BLaER1 (cell line): ENCODE results near the gene THOP1.

Experiments
- H3K27ac ChIP-seq: shearing (Covaris generic); formaldehyde crosslinking; 2 replicates; pipeline ENCODE4 v1.8.1; 2022
- H3K27me3 ChIP-seq: shearing (Covaris generic); formaldehyde crosslinking; 2 replicates; pipeline ENCODE4 v1.8.1; 2022
- H3K36me3 ChIP-seq: shearing (Covaris generic); formaldehyde crosslinking; 2 replicates; pipeline ENCODE4 v1.8.1; 2022
- H3K4me1 ChIP-seq: shearing (Covaris generic); formaldehyde crosslinking; 2 replicates; pipeline ENCODE4 v1.8.1; 2022
- H3K4me2 ChIP-seq: shearing (Covaris generic); formaldehyde crosslinking; 2 replicates; pipeline ENCODE4 v1.8.1; 2022
- H3K4me3 ChIP-seq: shearing (Covaris generic); formaldehyde crosslinking; 2 replicates; pipeline ENCODE4 v1.8.1; 2022
- H3K9ac ChIP-seq: shearing (Covaris generic); formaldehyde crosslinking; 2 replicates; pipeline ENCODE4 v1.8.1; 2022
- H3K9me3 ChIP-seq: shearing (Covaris generic); formaldehyde crosslinking; 2 replicates; pipeline ENCODE4 v1.8.1; 2022
- H4K20me1 ChIP-seq: shearing (Covaris generic); formaldehyde crosslinking; 2 replicates; pipeline ENCODE4 v1.8.1; 2022
- Cebpa-rat ChIP-seq: shearing (Covaris generic); IDR thresholded peaks from 2 replicates; pipeline ENCODE4 v1.8.1; 2022

Gene THOP1

GRCh38 chr19:2846180-2846894 is 61.0 kb downstream of the THOP1 start:
- Histone ChIP-seq H3K27ac (no peak overlapping the region), H3K4me1 (peaks cover 31% of the 10 kb centered on the region), H3K4me3 (no peak overlapping the region), H3K27me3 (no peaks in the 10 kb centered on the region), H4K20me1 (peaks cover 32% of the 10 kb centered on the region), H3K9ac (no peak overlapping the region), H3K4me2 (no peak overlapping the region), H3K36me3 (peaks cover 73% of the 10 kb centered on the region), H3K9me3 (peaks cover 78% of the 10 kb centered on the region)
- no peak for TF ChIP-seq Cebpa-rat

DNA sequence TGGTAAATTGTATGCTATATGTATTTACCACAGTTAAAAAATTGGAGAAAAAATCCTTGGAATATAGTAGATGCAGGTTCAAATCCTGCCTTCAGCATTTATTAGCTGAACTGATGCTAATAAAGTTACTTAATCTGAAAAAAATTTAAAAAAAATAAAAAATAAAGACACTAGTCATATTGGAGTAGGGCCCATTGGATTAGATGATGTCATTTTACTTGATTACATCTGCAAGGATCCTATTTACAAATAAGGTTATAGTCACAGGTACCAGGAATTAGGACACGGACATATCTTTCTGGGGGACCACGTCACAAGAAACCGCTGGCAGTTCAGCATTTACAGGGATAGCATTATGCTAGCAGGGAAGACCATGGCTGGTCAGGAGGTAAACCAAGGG is 62.2 kb downstream of the THOP1 start:
- no peak overlapping the region for H3K9ac ChIP-seq
- H3K27me3 ChIP-seq: no peaks in the 10 kb centered on the region
- no peak for TF ChIP-seq Cebpa-rat
- no peak overlapping the region for H3K4me3 ChIP-seq
- peaks cover 89% of the 10 kb centered on the region for H3K9me3 ChIP-seq
- H3K4me2 ChIP-seq: no peak overlapping the region
- H3K4me1 ChIP-seq: peaks cover 25% of the 10 kb centered on the region
- H3K27ac ChIP-seq: no peak overlapping the region
- H4K20me1 ChIP-seq: peaks cover 24% of the 10 kb centered on the region
- H3K36me3 ChIP-seq: peaks cover 85% of the 10 kb centered on the region

- H4K20me1 ChIP-seq: peaks cover 13% of the 10 kb centered on the region; the same call in 1 of the 2 replicates
- no peak overlapping the region for H3K4me3 ChIP-seq
- no peak overlapping the region for H3K27ac ChIP-seq
- no peaks in the 10 kb centered on the region for H3K27me3 ChIP-seq
- H3K4me1 ChIP-seq: peaks cover 14% of the 10 kb centered on the region; the same call in 1 of the 2 replicates
- H3K36me3 ChIP-seq: peaks cover 96% of the 10 kb centered on the region
- no peak for TF ChIP-seq Cebpa-rat
- H3K9ac ChIP-seq: no peak overlapping the region
- peaks cover 100% of the 10 kb centered on the region for H3K9me3 ChIP-seq
- no peak overlapping the region for H3K4me2 ChIP-seq
Observed at GRCh38 chr19:2848616-2849015, 63.3 kb downstream of the THOP1 start.

GRCh38 chr19:2850256-2850925 is 65.1 kb downstream of the THOP1 start:
- Histone ChIP-seq H4K20me1 (peaks cover 10% of the 10 kb centered on the region; the same call in 1 of the 2 replicates), H3K27ac (no peak overlapping the region), H3K27me3 (no peaks in the 10 kb centered on the region), H3K9ac (no peak overlapping the region), H3K4me2 (no peak overlapping the region), H3K4me3 (peak overlapping the region; percentile 34; the same call in 1 of the 2 replicates), H3K4me1 (peaks cover 10% of the 10 kb centered on the region; the same call in 1 of the 2 replicates), H3K9me3 (peaks cover 100% of the 10 kb centered on the region), H3K36me3 (peaks cover 100% of the 10 kb centered on the region)
- no peak for TF ChIP-seq Cebpa-rat

GRCh38 chr19:2852598-2852997 is 67.3 kb downstream of the THOP1 start:
- H3K27me3 ChIP-seq: no peaks in the 10 kb centered on the region
- H4K20me1 ChIP-seq: no peaks in the 10 kb centered on the region
- no peak overlapping the region for H3K9ac ChIP-seq
- no peak overlapping the region for H3K27ac ChIP-seq
- no peaks in the 10 kb centered on the region for H3K4me1 ChIP-seq
- peaks cover 99% of the 10 kb centered on the region for H3K36me3 ChIP-seq
- TF ChIP-seq Cebpa-rat: no peak
- H3K4me2 ChIP-seq: no peak overlapping the region
- peak overlapping the region; percentile 34 for H3K4me3 ChIP-seq
- peaks cover 100% of the 10 kb centered on the region for H3K9me3 ChIP-seq

DNA sequence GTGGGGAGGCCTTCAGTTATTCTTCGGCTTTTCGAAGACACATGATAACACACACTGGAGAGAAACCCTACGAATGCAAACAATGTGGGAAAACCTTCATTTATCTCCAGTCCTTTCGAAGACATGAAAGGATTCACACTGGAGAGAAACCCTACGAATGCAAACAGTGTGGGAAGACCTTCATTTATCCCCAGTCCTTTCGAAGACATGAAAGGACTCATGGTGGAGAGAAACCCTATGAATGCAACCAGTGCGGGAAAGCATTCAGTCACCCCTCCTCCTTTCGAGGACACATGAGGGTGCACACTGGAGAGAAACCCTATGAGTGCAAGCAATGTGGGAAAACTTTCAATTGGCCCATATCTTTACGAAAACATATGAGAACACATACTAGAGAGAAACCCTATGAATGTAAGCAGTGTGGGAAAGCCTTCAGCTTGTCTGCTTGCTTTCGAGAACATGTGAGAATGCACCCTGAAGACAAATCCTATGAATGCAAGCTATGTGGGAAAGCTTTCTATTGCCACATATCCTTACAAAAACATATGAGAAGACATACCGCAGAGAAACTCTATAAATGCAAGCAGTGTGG is 67.8 kb downstream of the THOP1 start:
- H3K4me2 ChIP-seq: no peak overlapping the region
- no peaks in the 10 kb centered on the region for H4K20me1 ChIP-seq
- H3K27me3 ChIP-seq: no peaks in the 10 kb centered on the region
- H3K4me1 ChIP-seq: no peaks in the 10 kb centered on the region
- TF ChIP-seq Cebpa-rat: no peak
- H3K27ac ChIP-seq: no peak overlapping the region
- H3K36me3 ChIP-seq: peaks cover 99% of the 10 kb centered on the region
- no peak overlapping the region for H3K9ac ChIP-seq
- peak overlapping the region; percentile 34 for H3K4me3 ChIP-seq
- H3K9me3 ChIP-seq: peaks cover 100% of the 10 kb centered on the region

DNA sequence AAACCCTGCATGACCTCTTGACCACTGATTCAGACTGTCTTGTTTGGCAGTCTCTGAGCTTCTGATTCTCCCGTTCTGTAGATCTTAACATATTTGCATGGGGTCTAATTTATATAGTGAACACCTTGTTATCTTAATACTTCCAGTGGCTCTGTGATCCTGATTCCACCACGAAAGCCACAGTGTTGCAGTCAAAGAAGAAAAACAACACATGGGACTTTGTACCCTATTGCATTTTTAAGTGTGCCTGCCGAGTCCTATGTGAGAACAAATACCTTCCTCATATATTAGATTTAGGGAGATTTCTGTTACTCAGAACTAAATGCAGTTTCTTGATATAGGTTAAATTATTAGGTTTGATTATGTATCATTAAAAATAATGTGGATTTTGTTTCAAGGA is 69.5 kb downstream of the THOP1 start:
- Histone ChIP-seq H3K9me3 (peaks cover 100% of the 10 kb centered on the region), H3K36me3 (peaks cover 98% of the 10 kb centered on the region), H3K4me3 (0 out of 2 replicates have a peak overlapping the region, but pooled peaks have one; percentile 1), H3K27me3 (no peaks in the 10 kb centered on the region), H3K27ac (no peak overlapping the region), H3K4me1 (no peaks in the 10 kb centered on the region), H3K4me2 (no peak overlapping the region), H3K9ac (no peak overlapping the region), H4K20me1 (no peaks in the 10 kb centered on the region)
- TF ChIP-seq Cebpa-rat: no peak

- no peak overlapping the region for H3K4me2 ChIP-seq
- no peak for TF ChIP-seq Cebpa-rat
- H3K9ac ChIP-seq: no peak overlapping the region
- H3K9me3 ChIP-seq: peaks cover 92% of the 10 kb centered on the region
- no peak overlapping the region for H3K27ac ChIP-seq
- no peaks in the 10 kb centered on the region for H3K4me1 ChIP-seq
- H3K27me3 ChIP-seq: no peaks in the 10 kb centered on the region
- H4K20me1 ChIP-seq: no peaks in the 10 kb centered on the region
- H3K36me3 ChIP-seq: peaks cover 81% of the 10 kb centered on the region
- H3K4me3 ChIP-seq: no peak overlapping the region
Observed at GRCh38 chr19:2856457-2857050, 71.3 kb downstream of the THOP1 start.

DNA sequence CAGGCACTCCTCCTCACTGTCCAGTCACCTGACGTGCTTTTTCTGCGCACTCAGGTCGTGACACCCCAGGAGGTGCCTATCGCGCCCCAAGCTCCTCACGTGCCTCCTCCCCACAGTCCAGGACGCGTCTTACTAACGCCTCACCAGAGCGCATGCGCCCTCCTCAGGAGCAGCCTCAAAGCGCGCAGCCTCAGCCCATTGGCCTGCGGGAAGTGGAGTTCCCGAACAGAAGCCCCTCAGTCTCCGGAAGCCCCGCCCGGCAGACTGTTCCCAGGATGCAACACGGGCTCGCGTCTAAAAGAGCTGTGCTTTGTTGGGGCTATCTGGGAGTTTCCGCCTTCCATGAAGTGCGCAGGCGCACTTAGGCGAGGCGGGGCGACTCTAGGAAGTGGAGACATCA is 73.6 kb downstream of the THOP1 start:
- no peak overlapping the region for H3K27ac ChIP-seq
- no peaks in the 10 kb centered on the region for H4K20me1 ChIP-seq
- TF ChIP-seq Cebpa-rat: no peak
- H3K36me3 ChIP-seq: peaks cover 58% of the 10 kb centered on the region
- no peaks in the 10 kb centered on the region for H3K27me3 ChIP-seq
- no peak overlapping the region for H3K4me2 ChIP-seq
- no peak overlapping the region for H3K9ac ChIP-seq
- H3K4me1 ChIP-seq: no peaks in the 10 kb centered on the region
- H3K4me3 ChIP-seq: no peak overlapping the region
- peaks cover 84% of the 10 kb centered on the region for H3K9me3 ChIP-seq

GRCh38 chr19:2863816-2864215 is 78.5 kb downstream of the THOP1 start:
- Histone ChIP-seq H3K4me2 (no peak overlapping the region), H4K20me1 (no peaks in the 10 kb centered on the region), H3K27me3 (no peaks in the 10 kb centered on the region), H3K4me3 (no peak overlapping the region), H3K36me3 (peaks cover 9% of the 10 kb centered on the region), H3K4me1 (peaks cover 38% of the 10 kb centered on the region), H3K27ac (no peak overlapping the region), H3K9ac (no peak overlapping the region), H3K9me3 (peaks cover 62% of the 10 kb centered on the region)
- TF ChIP-seq Cebpa-rat: no peak
